HepG2 (cell line): ENCODE results near the gene FAM200B. TPM values are rescaled to one million over a fixed set of nuclear protein-coding genes. Genes with fewer than 3 reads are reported as not detected.

Experiments used
- AGO2 ChIP-seq: fragments of 200-400 bp; formaldehyde crosslinking; optimal IDR thresholded peaks from 2 replicates; pipeline ENCODE3; 2017; ENCODE audit warnings: mild to moderate bottlenecking, low read depth, low read length, moderate library complexity
- HMG20A ChIP-seq: IDR thresholded peaks from 2 replicates; pipeline ENCODE4 v1.6.1; 2016; ENCODE audit warnings: borderline replicate concordance
- KLF6 ChIP-seq: IDR thresholded peaks from 2 replicates; pipeline ENCODE4 v1.8.0; 2016; ENCODE audit warnings: missing biosample characterization, missing genetic modification reagents
- MAFG ChIP-seq: sonication (generic); formaldehyde crosslinking; IDR thresholded peaks from 2 replicates; pipeline ENCODE4 v1.5.1; 2020; ENCODE audit warnings: mild to moderate bottlenecking, missing genetic modification reagents
- MEIS2 ChIP-seq: sonication (generic); formaldehyde crosslinking; IDR thresholded peaks from 2 replicates; pipeline ENCODE4 v1.9.0; 2021; ENCODE audit warnings: mild to moderate bottlenecking, missing genetic modification reagents
- NR1H2 ChIP-seq: sonication (generic); formaldehyde crosslinking; IDR thresholded peaks from 2 replicates; pipeline ENCODE4 v1.8.1; 2022; ENCODE audit warnings: low read depth, missing genetic modification reagents, borderline replicate concordance
- PTBP1 ChIP-seq: fragments of 200-400 bp; formaldehyde crosslinking; IDR thresholded peaks from 2 replicates; pipeline ENCODE4 v1.6.1; 2018; ENCODE audit warnings: low read length, low read depth; ENCODE audit not compliant: poor library complexity, severe bottlenecking
- SETDB1 ChIP-seq: sonication (generic); formaldehyde crosslinking; IDR thresholded peaks from 2 replicates; pipeline ENCODE4 v1.5.1; 2020; ENCODE audit warnings: missing genetic modification reagents, mild to moderate bottlenecking, borderline replicate concordance
- SNAI1 ChIP-seq: sonication (generic); formaldehyde crosslinking; IDR thresholded peaks from 2 replicates; pipeline ENCODE4 v1.5.0; 2020; ENCODE audit warnings: mild to moderate bottlenecking, missing genetic modification reagents, borderline replicate concordance
- SRSF4 ChIP-seq: fragments of 200-400 bp; formaldehyde crosslinking; IDR thresholded peaks from one replicate; pipeline ENCODE4 v1.6.1; 2018; ENCODE audit warnings: mild to moderate bottlenecking, low read depth, low read length, moderate library complexity; ENCODE audit not compliant: poor library complexity, severe bottlenecking
- ZBTB20 ChIP-seq: sonication (generic); formaldehyde crosslinking; IDR thresholded peaks from 2 replicates; pipeline ENCODE4 v1.8.1; 2023; ENCODE audit warnings: missing genetic modification reagents, low read depth, mild to moderate bottlenecking, borderline replicate concordance
- ZMYM4 ChIP-seq: sonication (generic); formaldehyde crosslinking; IDR thresholded peaks from 2 replicates; pipeline ENCODE4 v1.8.1; 2023; ENCODE audit warnings: mild to moderate bottlenecking, missing genetic modification reagents
- ZNF17 ChIP-seq: sonication (generic); formaldehyde crosslinking; IDR thresholded peaks from 2 replicates; pipeline ENCODE4 v1.5.0; 2020; ENCODE audit warnings: mild to moderate bottlenecking, missing genetic modification reagents
- ZNF232 ChIP-seq: sonication (generic); formaldehyde crosslinking; IDR thresholded peaks from 2 replicates; pipeline ENCODE4 v1.4.0; 2020; ENCODE audit warnings: missing genetic modification reagents, borderline replicate concordance
- ZNF354B ChIP-seq: sonication (generic); formaldehyde crosslinking; IDR thresholded peaks from 2 replicates; pipeline ENCODE4 v1.8.0; 2022; ENCODE audit warnings: mild to moderate bottlenecking, missing genetic modification reagents
- ZNF543 ChIP-seq: sonication (generic); formaldehyde crosslinking; IDR thresholded peaks from 2 replicates; pipeline ENCODE4 v1.4.0; 2020; ENCODE audit warnings: mild to moderate bottlenecking, missing genetic modification reagents
- ZNF746 ChIP-seq: sonication (generic); formaldehyde crosslinking; IDR thresholded peaks from 2 replicates; pipeline ENCODE4 v1.8.0; 2022; ENCODE audit warnings: mild to moderate bottlenecking, missing genetic modification reagents
- polyA plus RNA-seq, 8 experiments: library from polyadenylated mRNA; depleted of rRNA in 3 of 8; stranded (reverse) in 7 of 8; unstranded in 1 of 8; fragments of >200 nt; fragmentation: Illumina TruSeq in 4 of 8; extraction: Trizol in 4 of 8; gene quantifications; 2 replicates each; pipeline versions ENCODE4 v1.2.1 to v1.2.3, GENCODE V29; 2011 to 2016; ENCODE audit warnings: low read depth in 4 of 8, missing spikeins in 1 of 8, mixed read lengths in 1 of 8; ENCODE audit not compliant: insufficient read depth in 1 of 8
- total RNA-seq, 5 experiments: library from RNA; depleted of rRNA; stranded (reverse); fragments of >200 nt; fragmentation: Illumina TruSeq; extraction: Trizol; gene quantifications; 2 replicates each; pipeline ENCODE4 v1.2.3, GENCODE V29; 2016; ENCODE audit warnings: low read depth in 1 of 5
- TF ChIP-seq, protein P1 (sequence below): sonication (generic); formaldehyde crosslinking; conservative IDR thresholded peaks from 2 replicates; pipeline ENCODE4 v1.8.0; 2022; ENCODE audit warnings: missing genetic modification reagents
- TF ChIP-seq, protein P2 (sequence below): sonication (generic); formaldehyde crosslinking; IDR thresholded peaks from 2 replicates; pipeline ENCODE4 v1.4.0; 2020; ENCODE audit warnings: missing genetic modification reagents
- TF ChIP-seq, protein P3 (sequence below): sonication (generic); formaldehyde crosslinking; IDR thresholded peaks from 2 replicates; pipeline ENCODE4 v1.5.0; 2020; ENCODE audit warnings: missing genetic modification reagents
- TF ChIP-seq, protein P4 (sequence below): sonication (generic); formaldehyde crosslinking; IDR thresholded peaks from 2 replicates; pipeline ENCODE4 v1.5.0; 2020; ENCODE audit warnings: mild to moderate bottlenecking, missing genetic modification reagents, moderate library complexity
- TF ChIP-seq, protein P5 (sequence below): sonication (generic); formaldehyde crosslinking; IDR thresholded peaks from 2 replicates; pipeline ENCODE4 v1.4.0; 2020; ENCODE audit warnings: mild to moderate bottlenecking, missing genetic modification reagents

The FAM200B gene
- total and polyA plus RNA-seq, 2 of the 13 experiments (the other 11 are each of a cell fraction or from before 2014, with no cell fraction given), result 25.6 to 41.8 TPM

DNA sequence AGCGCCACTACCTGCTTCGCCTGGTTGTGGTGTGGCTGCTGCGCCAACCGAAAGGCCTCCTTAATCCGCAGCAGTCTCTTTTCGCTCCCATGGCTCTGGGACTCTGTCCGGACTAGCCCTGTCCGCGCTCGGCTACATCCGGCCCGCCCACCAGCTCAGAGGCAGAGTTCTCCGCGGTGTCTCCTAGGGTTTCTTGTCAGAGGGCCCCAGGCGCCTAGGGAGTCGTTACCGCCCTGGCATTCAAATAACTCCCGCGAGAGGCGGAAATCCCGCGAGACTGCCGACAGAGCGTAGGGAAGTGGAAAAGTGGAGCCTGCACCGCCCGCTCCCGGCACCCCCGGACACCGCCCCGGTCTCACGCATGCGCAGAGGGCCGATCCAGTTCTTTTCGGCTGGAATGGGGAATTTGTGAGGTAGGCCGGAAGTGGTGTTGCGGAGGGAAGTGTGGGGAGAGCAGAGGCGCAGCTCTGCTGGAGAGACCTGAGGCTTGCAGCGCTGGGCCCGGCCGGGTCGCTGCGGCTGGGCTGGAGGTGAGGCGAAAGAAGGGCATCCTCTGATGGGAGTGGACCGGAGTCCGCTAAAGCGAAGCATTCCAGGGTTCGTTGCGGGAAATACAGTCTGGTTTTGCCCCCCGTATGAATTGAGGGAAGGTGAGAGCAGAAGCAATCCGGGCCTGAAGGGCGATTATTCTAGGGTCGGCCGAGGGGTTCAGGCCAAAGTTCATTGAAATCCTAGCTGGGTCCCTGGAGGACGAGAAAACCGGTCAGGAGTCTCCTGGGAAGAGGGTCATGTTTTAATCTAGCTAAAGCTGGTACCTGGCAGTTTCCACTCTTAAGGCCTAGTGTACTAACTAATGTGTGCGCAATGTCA lies at the start of gene FAM200B (continued):
- TF ChIP-seq MAFG (CRISPR knock-in tag), result no peak
- TF ChIP-seq ZNF354B (CRISPR knock-in tag), result no peak
- 0 out of 2 replicates have a peak, but pooled peaks have one; percentile 58 for TF ChIP-seq ZNF232
- peak; percentile 61 for TF ChIP-seq AGO2
- TF ChIP-seq ZNF543 (CRISPR knock-in tag), result 0 out of 2 replicates have a peak, but pooled peaks have one; percentile 63
- TF ChIP-seq ZNF17 (CRISPR knock-in tag), result no peak
- peak; percentile 95; the same call in 1 of the 2 replicates for TF ChIP-seq SNAI1
- no peak; the same call in 1 of the 2 replicates for TF ChIP-seq HMG20A (CRISPR knock-in tag)
- TF ChIP-seq KLF6 (CRISPR knock-in tag), result no peak
- no peak for TF ChIP-seq NR1H2 (CRISPR knock-in tag)
- peak; percentile 52; the same call in 1 of the 2 replicates for TF ChIP-seq ZBTB20 (CRISPR knock-in tag)
- TF ChIP-seq, protein P1, sequence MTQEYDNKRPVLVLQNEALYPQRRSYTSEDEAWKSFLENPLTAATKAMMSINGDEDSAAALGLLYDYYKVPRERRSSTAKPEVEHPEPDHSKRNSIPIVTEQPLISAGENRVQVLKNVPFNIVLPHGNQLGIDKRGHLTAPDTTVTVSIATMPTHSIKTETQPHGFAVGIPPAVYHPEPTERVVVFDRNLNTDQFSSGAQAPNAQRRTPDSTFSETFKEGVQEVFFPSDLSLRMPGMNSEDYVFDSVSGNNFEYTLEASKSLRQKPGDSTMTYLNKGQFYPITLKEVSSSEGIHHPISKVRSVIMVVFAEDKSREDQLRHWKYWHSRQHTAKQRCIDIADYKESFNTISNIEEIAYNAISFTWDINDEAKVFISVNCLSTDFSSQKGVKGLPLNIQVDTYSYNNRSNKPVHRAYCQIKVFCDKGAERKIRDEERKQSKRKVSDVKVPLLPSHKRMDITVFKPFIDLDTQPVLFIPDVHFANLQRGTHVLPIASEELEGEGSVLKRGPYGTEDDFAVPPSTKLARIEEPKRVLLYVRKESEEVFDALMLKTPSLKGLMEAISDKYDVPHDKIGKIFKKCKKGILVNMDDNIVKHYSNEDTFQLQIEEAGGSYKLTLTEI (CRISPR knock-in tag), result no peak
- no peak for TF ChIP-seq PTBP1
- TF ChIP-seq, protein P2, sequence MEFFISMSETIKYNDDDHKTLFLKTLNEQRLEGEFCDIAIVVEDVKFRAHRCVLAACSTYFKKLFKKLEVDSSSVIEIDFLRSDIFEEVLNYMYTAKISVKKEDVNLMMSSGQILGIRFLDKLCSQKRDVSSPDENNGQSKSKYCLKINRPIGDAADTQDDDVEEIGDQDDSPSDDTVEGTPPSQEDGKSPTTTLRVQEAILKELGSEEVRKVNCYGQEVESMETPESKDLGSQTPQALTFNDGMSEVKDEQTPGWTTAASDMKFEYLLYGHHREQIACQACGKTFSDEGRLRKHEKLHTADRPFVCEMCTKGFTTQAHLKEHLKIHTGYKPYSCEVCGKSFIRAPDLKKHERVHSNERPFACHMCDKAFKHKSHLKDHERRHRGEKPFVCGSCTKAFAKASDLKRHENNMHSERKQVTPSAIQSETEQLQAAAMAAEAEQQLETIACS (CRISPR knock-in tag), result no peak; the same call in 1 of the 2 replicates
- TF ChIP-seq, protein P3, sequence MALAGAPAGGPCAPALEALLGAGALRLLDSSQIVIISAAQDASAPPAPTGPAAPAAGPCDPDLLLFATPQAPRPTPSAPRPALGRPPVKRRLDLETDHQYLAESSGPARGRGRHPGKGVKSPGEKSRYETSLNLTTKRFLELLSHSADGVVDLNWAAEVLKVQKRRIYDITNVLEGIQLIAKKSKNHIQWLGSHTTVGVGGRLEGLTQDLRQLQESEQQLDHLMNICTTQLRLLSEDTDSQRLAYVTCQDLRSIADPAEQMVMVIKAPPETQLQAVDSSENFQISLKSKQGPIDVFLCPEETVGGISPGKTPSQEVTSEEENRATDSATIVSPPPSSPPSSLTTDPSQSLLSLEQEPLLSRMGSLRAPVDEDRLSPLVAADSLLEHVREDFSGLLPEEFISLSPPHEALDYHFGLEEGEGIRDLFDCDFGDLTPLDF, result peak; percentile 91
- TF ChIP-seq SRSF4, result no peak
- no peak for TF ChIP-seq SETDB1
- TF ChIP-seq MEIS2 (CRISPR knock-in tag), result peak; percentile 30; the same call in 1 of the 2 replicates
- TF ChIP-seq, protein P4, sequence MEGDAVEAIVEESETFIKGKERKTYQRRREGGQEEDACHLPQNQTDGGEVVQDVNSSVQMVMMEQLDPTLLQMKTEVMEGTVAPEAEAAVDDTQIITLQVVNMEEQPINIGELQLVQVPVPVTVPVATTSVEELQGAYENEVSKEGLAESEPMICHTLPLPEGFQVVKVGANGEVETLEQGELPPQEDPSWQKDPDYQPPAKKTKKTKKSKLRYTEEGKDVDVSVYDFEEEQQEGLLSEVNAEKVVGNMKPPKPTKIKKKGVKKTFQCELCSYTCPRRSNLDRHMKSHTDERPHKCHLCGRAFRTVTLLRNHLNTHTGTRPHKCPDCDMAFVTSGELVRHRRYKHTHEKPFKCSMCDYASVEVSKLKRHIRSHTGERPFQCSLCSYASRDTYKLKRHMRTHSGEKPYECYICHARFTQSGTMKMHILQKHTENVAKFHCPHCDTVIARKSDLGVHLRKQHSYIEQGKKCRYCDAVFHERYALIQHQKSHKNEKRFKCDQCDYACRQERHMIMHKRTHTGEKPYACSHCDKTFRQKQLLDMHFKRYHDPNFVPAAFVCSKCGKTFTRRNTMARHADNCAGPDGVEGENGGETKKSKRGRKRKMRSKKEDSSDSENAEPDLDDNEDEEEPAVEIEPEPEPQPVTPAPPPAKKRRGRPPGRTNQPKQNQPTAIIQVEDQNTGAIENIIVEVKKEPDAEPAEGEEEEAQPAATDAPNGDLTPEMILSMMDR, result peak; percentile 7; the same call in 1 of the 2 replicates
- TF ChIP-seq ZNF746 (CRISPR knock-in tag), result peak; percentile 63; the same call in 1 of the 2 replicates
- TF ChIP-seq, protein P5, sequence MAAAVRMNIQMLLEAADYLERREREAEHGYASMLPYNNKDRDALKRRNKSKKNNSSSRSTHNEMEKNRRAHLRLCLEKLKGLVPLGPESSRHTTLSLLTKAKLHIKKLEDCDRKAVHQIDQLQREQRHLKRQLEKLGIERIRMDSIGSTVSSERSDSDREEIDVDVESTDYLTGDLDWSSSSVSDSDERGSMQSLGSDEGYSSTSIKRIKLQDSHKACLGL (CRISPR knock-in tag), result peak; percentile 86; the same call in 1 of the 2 replicates
- TF ChIP-seq ZMYM4 (CRISPR knock-in tag), result peak; percentile 99
